ENCODE data around the gene SRSF6. TPM values are rescaled to one million over a fixed set of nuclear protein-coding genes. Genes with fewer than 3 reads are reported as not detected.

SRSF6 gene
- total RNA-seq, 1 experiment from 2014 or later: 159 TPM

DNA sequence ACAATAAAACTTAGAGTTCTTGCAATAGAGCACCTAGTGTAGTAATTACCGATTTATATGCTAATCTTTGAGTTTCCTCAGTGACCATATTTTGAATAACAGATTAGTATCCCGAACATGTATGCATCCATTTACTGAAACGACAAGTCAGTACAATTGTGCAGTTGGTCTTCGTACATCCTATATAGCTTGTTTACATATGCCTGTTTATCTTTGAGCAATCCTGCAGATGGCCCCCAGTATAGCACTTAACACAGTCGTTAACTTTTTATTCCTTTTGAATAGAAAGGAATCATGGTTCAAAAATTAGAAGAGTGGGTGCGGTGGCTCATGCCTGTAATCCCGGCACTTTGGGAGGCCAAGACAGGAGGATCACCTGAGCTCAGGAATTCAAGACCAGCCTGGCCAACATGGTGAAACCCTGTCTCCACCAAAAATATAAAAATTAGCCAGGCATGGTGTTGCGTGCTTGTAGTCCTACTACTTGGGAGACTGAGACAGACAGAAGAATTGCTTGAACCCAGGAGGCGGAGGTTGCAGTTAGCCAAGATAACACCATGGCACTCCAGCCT lies 6.6 kb downstream of the SRSF6 start:
- no peak for DNase-seq (ENCODE audit: low read depth, low spot score)
- Histone ChIP-seq H3K27ac (ENCODE audit: low read length) (no peak overlapping the region), H3K36me3 (ENCODE audit: control insufficient read depth, insufficient read depth, low read length) (peaks cover 53% of the 10 kb centered on the region), H3K9me3 (ENCODE audit: control insufficient read depth, insufficient read depth, low read depth, low read length) (no peaks in the 10 kb centered on the region), H3K27me3 (ENCODE audit: control insufficient read depth, insufficient read depth, low read length) (no peaks in the 10 kb centered on the region), H3K4me1 (ENCODE audit: control insufficient read depth, insufficient read depth, low read length) (peaks cover 5% of the 10 kb centered on the region; the same call in 1 of the 2 replicates), H3K4me3 (ENCODE audit: low read depth in 2 of 2, low read length in 2 of 2) (no peak overlapping the region)
- ChIA-PET POLR2A (no interaction called here), CTCF (no interaction called here)
- in situ Hi-C loops (cut with HindIII; ENCODE audit: low pct_unique_long_range_greater_than_20kb, low sequenced_read_pairs) (no loop called here), intact Hi-C loops (cut with micrococcal nuclease; ENCODE audit: unreplicated experiment) (no loop called here)
- BruUV-seq (replicated peaks): no TSS peak
- no peak for ATAC-seq
- TF ChIP-seq POLR2AphosphoS5 (IDR thresholded peaks at IDR 0.05; ENCODE audit: low read depth, low read length) (0 out of 2 replicates have a peak, but pooled peaks have one; percentile 5), TCF7L2 (IDR thresholded peaks at IDR 0.05; ENCODE audit: low read depth, low read length) (no peak)
- TF ChIP-seq, protein P1, sequence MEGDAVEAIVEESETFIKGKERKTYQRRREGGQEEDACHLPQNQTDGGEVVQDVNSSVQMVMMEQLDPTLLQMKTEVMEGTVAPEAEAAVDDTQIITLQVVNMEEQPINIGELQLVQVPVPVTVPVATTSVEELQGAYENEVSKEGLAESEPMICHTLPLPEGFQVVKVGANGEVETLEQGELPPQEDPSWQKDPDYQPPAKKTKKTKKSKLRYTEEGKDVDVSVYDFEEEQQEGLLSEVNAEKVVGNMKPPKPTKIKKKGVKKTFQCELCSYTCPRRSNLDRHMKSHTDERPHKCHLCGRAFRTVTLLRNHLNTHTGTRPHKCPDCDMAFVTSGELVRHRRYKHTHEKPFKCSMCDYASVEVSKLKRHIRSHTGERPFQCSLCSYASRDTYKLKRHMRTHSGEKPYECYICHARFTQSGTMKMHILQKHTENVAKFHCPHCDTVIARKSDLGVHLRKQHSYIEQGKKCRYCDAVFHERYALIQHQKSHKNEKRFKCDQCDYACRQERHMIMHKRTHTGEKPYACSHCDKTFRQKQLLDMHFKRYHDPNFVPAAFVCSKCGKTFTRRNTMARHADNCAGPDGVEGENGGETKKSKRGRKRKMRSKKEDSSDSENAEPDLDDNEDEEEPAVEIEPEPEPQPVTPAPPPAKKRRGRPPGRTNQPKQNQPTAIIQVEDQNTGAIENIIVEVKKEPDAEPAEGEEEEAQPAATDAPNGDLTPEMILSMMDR (IDR thresholded peaks at IDR 0.05): no peak

DNA sequence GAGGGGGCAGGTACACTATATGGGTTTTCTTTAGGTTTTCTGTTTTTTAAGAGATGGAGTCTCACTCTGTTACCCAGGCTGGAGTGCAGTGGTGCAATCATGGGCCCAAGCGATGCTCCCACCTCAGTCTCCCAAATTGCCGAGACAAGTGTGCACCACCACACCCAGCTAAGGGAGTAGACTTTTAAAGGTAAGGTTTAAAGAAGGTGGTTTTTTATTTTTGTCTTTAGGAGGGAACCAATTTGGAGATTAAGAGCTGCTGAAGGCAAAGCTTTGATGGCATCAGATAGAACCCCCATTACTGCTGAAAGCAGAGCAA lies 7.9 kb downstream of the SRSF6 start:
- CTCF ChIA-PET: no interaction called here
- intact Hi-C loops (cut with micrococcal nuclease; ENCODE audit: unreplicated experiment): no loop called here
- ATAC-seq: 0 out of 2 replicates have a peak, but pooled peaks have one; percentile 14
- Histone ChIP-seq H3K9me3 (ENCODE audit: control insufficient read depth, insufficient read depth, low read depth, low read length) (no peaks in the 10 kb centered on the region), H3K4me3 (ENCODE audit: low read depth in 2 of 2, low read length in 2 of 2) (no peak overlapping the region), H3K36me3 (ENCODE audit: control insufficient read depth, insufficient read depth, low read length) (peaks cover 41% of the 10 kb centered on the region), H3K4me1 (ENCODE audit: control insufficient read depth, insufficient read depth, low read length) (no peaks in the 10 kb centered on the region; the same call in 1 of the 2 replicates), H3K27me3 (ENCODE audit: control insufficient read depth, insufficient read depth, low read length) (no peaks in the 10 kb centered on the region), H3K27ac (ENCODE audit: low read length) (no peak overlapping the region)
- POLR2A ChIA-PET: interaction anchor here (0.6 kb wide), 1 partner anchor 47 kb away, joined by 6 read pairs; no protein-coding TSS in a partner anchor
- DNase-seq (ENCODE audit: low read depth, low spot score): no peak
- TF ChIP-seq TCF7L2 (IDR thresholded peaks at IDR 0.05; ENCODE audit: low read depth, low read length): no peak
- no peak for TF ChIP-seq POLR2AphosphoS5 (IDR thresholded peaks at IDR 0.05; ENCODE audit: low read depth, low read length)
- TF ChIP-seq, protein P1 (IDR thresholded peaks at IDR 0.05): no peak
- no peak for TF ChIP-seq SIN3A (IDR thresholded peaks at IDR 0.05; ENCODE audit: borderline replicate concordance, insufficient read depth, low read depth, low read length)
- TF ChIP-seq, protein P2, sequence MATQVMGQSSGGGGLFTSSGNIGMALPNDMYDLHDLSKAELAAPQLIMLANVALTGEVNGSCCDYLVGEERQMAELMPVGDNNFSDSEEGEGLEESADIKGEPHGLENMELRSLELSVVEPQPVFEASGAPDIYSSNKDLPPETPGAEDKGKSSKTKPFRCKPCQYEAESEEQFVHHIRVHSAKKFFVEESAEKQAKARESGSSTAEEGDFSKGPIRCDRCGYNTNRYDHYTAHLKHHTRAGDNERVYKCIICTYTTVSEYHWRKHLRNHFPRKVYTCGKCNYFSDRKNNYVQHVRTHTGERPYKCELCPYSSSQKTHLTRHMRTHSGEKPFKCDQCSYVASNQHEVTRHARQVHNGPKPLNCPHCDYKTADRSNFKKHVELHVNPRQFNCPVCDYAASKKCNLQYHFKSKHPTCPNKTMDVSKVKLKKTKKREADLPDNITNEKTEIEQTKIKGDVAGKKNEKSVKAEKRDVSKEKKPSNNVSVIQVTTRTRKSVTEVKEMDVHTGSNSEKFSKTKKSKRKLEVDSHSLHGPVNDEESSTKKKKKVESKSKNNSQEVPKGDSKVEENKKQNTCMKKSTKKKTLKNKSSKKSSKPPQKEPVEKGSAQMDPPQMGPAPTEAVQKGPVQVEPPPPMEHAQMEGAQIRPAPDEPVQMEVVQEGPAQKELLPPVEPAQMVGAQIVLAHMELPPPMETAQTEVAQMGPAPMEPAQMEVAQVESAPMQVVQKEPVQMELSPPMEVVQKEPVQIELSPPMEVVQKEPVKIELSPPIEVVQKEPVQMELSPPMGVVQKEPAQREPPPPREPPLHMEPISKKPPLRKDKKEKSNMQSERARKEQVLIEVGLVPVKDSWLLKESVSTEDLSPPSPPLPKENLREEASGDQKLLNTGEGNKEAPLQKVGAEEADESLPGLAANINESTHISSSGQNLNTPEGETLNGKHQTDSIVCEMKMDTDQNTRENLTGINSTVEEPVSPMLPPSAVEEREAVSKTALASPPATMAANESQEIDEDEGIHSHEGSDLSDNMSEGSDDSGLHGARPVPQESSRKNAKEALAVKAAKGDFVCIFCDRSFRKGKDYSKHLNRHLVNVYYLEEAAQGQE (IDR thresholded peaks at IDR 0.05; ENCODE audit: insufficient read depth in 1 of 2, low read depth in 2 of 2, low read length in 1 of 2): no peak
- no TSS peak for BruUV-seq (replicated peaks)
- in situ Hi-C loops (cut with HindIII; ENCODE audit: low pct_unique_long_range_greater_than_20kb, low sequenced_read_pairs): no loop called here

Measured in Panc1 (cell line).